Panc1 (cell line): ENCODE measurements around the gene NPL. TPM values are rescaled to one million over a fixed set of nuclear protein-coding genes. Genes with fewer than 3 reads are reported as not detected.

Experiments
- ATAC-seq: fragments of 200-7000 bp; cut with Tn5 transposase; 2 replicates; pipeline ENCODE4 v1.9.1; 2020; ENCODE audit warnings: mild to moderate bottlenecking, moderate library complexity
- BruUV-seq: library from RNA; stranded (reverse); fragments of 400-500 nt; replicated peaks from 2 replicates; lab custom pipeline; 2021; lab: Mats Ljungman, UMichigan
- CTCF ChIA-PET: fragments of 300-600 bp; sonication (Branson Sonifier 250); formaldehyde crosslinking; loops from one replicate; lab custom pipeline; 2022; ENCODE audit warnings: antibody characterized with exemption; lab: Charles Lee
- POLR2A ChIA-PET: fragments of 300-600 bp; sonication (Branson Sonifier 250); formaldehyde crosslinking; loops from one replicate; lab custom pipeline; 2022; ENCODE audit warnings: antibody characterized with exemption; lab: Charles Lee
- DNase-seq: peaks from one replicate; pipeline ENCODE4 v3.0.0-alpha.2; 2010; ENCODE audit warnings: low read depth, low spot score
- H3K27ac ChIP-seq: 2 replicates; pipeline ENCODE4 v1.5.1; 2011; ENCODE audit warnings: mild to moderate bottlenecking, low read length, inconsistent platforms
- H3K27me3 ChIP-seq: fragments of 200-500 bp; sonication (Bioruptor generic); 2 replicates; pipeline ENCODE4 v1.6.0; 2014; ENCODE audit warnings: low read length, inconsistent platforms; ENCODE audit not compliant: control insufficient read depth, insufficient read depth
- H3K36me3 ChIP-seq: fragments of 200-500 bp; sonication (Bioruptor generic); 2 replicates; pipeline ENCODE4 v1.5.1; 2014; ENCODE audit warnings: inconsistent platforms, mild to moderate bottlenecking, low read length, moderate library complexity; ENCODE audit not compliant: control insufficient read depth, insufficient read depth
- H3K4me1 ChIP-seq: 2 replicates; pipeline ENCODE4 v1.5.1; 2011; ENCODE audit warnings: inconsistent platforms, mild to moderate bottlenecking, low read length, moderate library complexity; ENCODE audit not compliant: control insufficient read depth, insufficient read depth
- H3K4me3 ChIP-seq, 2 experiments: 2 replicates each; pipeline ENCODE4 v1.5.1; 2011 to 2012; ENCODE audit warnings: low read depth in 2 of 2, low read length in 2 of 2, mild to moderate bottlenecking in 2 of 2, inconsistent platforms in 1 of 2, moderate library complexity in 1 of 2
- H3K9me3 ChIP-seq: fragments of 200-500 bp; sonication (Bioruptor generic); 2 replicates; pipeline ENCODE4 v1.5.1; 2014; ENCODE audit warnings: low read depth, mild to moderate bottlenecking, inconsistent platforms, low read length, moderate library complexity; ENCODE audit not compliant: control insufficient read depth, insufficient read depth
- POLR2AphosphoS5 ChIP-seq: IDR thresholded peaks from 2 replicates; pipeline ENCODE4 v1.6.1; 2012; ENCODE audit warnings: mild to moderate bottlenecking, low read depth, low read length, moderate library complexity
- SIN3A ChIP-seq: IDR thresholded peaks from 2 replicates; pipeline ENCODE4 v1.6.1; 2012; ENCODE audit warnings: low read depth, mild to moderate bottlenecking, low read length, moderate library complexity, borderline replicate concordance; ENCODE audit not compliant: insufficient read depth
- TCF7L2 ChIP-seq: IDR thresholded peaks from 2 replicates; pipeline ENCODE4 v1.6.1; 2011; ENCODE audit warnings: mild to moderate bottlenecking, low read depth, low read length, inconsistent platforms
- in situ Hi-C: cut with HindIII; loops from 2 replicates; pipeline ENCODE4 v1.10.0; 2016; ENCODE audit warnings: low sequenced_read_pairs, low pct_unique_long_range_greater_than_20kb
- intact Hi-C: fragments of 100-400 bp; cut with micrococcal nuclease; formaldehyde crosslinking; loops from one replicate; pipeline ENCODE4 v1.10.0; 2022; ENCODE audit not compliant: unreplicated experiment
- total RNA-seq: library from RNA; stranded (reverse); gene quantifications from one replicate; pipeline ENCODE4 v1.2.1, GENCODE V29; 2021; ENCODE audit not compliant: unreplicated experiment
- TF ChIP-seq, protein P1 (sequence below), 2 experiments: IDR thresholded peaks; 2 replicates each; pipeline ENCODE4 v1.6.1; 2011 to 2012; ENCODE audit warnings: low read depth in 2 of 2, control low read depth in 1 of 2, low read length in 1 of 2, mild to moderate bottlenecking in 1 of 2, moderate library complexity in 1 of 2; ENCODE audit not compliant: insufficient read depth in 1 of 2
- TF ChIP-seq, protein P2 (sequence below): fragments of 450-650 bp; IDR thresholded peaks from 2 replicates; pipeline ENCODE4 v1.5.1; 2017; ENCODE audit warnings: mild to moderate bottlenecking

Gene NPL
- total RNA-seq, 1 experiment from 2014 or later = 0.90 TPM

DNA sequence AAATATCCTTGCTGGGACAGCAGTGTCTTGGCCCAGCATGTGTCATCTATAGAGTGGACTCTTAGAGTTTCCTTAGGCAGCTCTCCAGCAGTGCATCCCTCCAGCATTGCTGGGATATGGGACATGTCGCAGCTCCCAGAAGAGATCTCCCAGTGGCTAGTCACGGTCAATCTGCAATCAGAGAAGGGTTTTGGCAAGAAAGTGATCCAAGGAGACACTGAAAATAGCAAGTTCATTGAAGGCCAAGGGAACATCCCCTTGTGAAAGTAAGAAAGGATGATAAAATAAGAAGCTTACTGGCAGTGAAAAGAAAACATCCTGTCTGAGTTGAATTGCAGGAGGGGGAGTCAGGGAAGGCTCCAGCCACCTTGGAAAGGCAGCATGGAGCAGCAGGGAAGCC, 19.3 kb upstream of the NPL start:
- Histone ChIP-seq H3K4me3 (no peak overlapping the region), H3K27me3 (no peaks in the 10 kb centered on the region), H3K27ac (no peak overlapping the region), H3K36me3 (no peaks in the 10 kb centered on the region), H3K4me1 (no peaks in the 10 kb centered on the region), H3K9me3 (no peaks in the 10 kb centered on the region)
- no peak for TF ChIP-seq SIN3A
- no TSS peak for BruUV-seq
- in situ Hi-C loops = no loop called here
- ATAC-seq (no peak), DNase-seq (no peak)
- intact Hi-C loops = no loop called here
- POLR2A ChIA-PET = no interaction called here
- CTCF ChIA-PET = no interaction called here

DNA sequence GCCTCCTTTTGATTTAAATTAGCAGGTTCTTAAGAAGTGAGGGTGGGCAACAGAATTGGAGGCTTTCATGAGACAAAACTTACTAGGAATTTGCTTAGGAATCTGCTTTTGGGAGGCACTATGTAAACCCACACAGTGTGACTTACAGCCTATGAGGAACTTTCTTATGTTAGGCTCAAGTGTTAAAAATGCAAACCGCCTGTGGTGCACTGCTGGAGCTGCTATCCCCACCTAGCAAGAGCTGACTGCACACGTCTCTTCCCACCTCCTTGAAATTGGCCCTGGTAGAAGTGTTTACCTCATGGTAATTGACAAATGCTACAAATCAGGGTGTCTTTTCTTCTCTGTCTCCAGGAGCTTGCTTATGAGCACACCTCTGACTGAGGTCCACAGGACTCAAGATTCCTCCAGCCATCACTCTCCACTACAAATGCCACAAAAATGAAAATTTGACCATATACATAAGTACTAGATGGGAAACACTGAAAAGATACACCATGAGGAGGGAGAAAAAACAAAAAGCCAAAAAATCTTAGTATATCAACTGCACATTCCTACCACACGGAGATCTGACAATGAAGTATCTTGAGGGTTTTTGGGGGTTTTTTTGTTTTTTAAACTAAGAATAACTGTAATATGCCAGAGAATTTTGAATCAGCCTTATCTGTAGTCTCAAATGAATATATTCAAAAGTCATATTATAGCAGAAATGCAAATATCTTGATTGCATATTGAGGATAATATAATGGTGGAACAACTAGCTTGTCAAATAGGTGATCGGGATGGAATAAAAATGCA, 18.2 kb upstream of the NPL start:
- in situ Hi-C loops = no loop called here
- Histone ChIP-seq H3K4me3 (no peak overlapping the region), H3K36me3 (no peaks in the 10 kb centered on the region), H3K9me3 (no peaks in the 10 kb centered on the region), H3K4me1 (no peaks in the 10 kb centered on the region), H3K27ac (no peak overlapping the region), H3K27me3 (peaks cover 4% of the 10 kb centered on the region; the same call in 1 of the 2 replicates)
- DNase-seq = no peak
- CTCF ChIA-PET = no interaction called here
- TF ChIP-seq, protein P1, sequence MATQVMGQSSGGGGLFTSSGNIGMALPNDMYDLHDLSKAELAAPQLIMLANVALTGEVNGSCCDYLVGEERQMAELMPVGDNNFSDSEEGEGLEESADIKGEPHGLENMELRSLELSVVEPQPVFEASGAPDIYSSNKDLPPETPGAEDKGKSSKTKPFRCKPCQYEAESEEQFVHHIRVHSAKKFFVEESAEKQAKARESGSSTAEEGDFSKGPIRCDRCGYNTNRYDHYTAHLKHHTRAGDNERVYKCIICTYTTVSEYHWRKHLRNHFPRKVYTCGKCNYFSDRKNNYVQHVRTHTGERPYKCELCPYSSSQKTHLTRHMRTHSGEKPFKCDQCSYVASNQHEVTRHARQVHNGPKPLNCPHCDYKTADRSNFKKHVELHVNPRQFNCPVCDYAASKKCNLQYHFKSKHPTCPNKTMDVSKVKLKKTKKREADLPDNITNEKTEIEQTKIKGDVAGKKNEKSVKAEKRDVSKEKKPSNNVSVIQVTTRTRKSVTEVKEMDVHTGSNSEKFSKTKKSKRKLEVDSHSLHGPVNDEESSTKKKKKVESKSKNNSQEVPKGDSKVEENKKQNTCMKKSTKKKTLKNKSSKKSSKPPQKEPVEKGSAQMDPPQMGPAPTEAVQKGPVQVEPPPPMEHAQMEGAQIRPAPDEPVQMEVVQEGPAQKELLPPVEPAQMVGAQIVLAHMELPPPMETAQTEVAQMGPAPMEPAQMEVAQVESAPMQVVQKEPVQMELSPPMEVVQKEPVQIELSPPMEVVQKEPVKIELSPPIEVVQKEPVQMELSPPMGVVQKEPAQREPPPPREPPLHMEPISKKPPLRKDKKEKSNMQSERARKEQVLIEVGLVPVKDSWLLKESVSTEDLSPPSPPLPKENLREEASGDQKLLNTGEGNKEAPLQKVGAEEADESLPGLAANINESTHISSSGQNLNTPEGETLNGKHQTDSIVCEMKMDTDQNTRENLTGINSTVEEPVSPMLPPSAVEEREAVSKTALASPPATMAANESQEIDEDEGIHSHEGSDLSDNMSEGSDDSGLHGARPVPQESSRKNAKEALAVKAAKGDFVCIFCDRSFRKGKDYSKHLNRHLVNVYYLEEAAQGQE (IDR thresholded peaks at IDR 0.05; ENCODE audit: insufficient read depth in 1 of 2, low read depth in 2 of 2, low read length in 1 of 2) = no peak
- TF ChIP-seq, protein P2, sequence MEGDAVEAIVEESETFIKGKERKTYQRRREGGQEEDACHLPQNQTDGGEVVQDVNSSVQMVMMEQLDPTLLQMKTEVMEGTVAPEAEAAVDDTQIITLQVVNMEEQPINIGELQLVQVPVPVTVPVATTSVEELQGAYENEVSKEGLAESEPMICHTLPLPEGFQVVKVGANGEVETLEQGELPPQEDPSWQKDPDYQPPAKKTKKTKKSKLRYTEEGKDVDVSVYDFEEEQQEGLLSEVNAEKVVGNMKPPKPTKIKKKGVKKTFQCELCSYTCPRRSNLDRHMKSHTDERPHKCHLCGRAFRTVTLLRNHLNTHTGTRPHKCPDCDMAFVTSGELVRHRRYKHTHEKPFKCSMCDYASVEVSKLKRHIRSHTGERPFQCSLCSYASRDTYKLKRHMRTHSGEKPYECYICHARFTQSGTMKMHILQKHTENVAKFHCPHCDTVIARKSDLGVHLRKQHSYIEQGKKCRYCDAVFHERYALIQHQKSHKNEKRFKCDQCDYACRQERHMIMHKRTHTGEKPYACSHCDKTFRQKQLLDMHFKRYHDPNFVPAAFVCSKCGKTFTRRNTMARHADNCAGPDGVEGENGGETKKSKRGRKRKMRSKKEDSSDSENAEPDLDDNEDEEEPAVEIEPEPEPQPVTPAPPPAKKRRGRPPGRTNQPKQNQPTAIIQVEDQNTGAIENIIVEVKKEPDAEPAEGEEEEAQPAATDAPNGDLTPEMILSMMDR = 0 out of 2 replicates have a peak, but pooled peaks have one; percentile 6
- TF ChIP-seq TCF7L2 = no peak
- POLR2A ChIA-PET = no interaction called here
- BruUV-seq = no TSS peak
- ATAC-seq = no peak
- intact Hi-C loops = no loop called here

DNA sequence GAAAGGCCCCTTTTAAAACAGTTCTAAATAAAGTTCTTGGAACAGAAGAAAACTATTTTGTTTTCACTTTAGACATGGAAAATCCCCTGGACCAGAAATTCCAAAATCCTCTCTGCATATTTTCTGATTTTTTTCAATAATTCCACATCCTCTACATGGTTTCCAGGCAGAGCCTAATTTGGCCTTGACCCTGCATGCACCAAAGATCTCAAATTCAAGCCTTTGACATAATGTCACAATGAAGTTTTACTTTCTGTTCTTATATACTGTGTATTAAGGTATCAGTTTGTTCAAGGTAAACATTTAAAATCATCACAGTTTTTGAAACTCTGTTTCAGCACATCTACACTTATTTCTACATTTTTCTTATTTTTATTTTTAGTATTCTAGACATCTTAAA, 12.2 kb upstream of the NPL start:
- no peak for TF ChIP-seq TCF7L2
- TF ChIP-seq, protein P2 = no peak
- TF ChIP-seq, protein P1 (IDR thresholded peaks at IDR 0.05; ENCODE audit: insufficient read depth in 1 of 2, low read depth in 2 of 2, low read length in 1 of 2) = no peak
- TF ChIP-seq SIN3A = no peak
- TF ChIP-seq POLR2AphosphoS5 = no peak
- in situ Hi-C loops = no loop called here
- ChIA-PET POLR2A (no interaction called here), CTCF (no interaction called here)
- no peaks in the 10 kb centered on the region for H3K4me1 ChIP-seq
- H3K4me3 ChIP-seq = no peak overlapping the region
- no TSS peak for BruUV-seq
- intact Hi-C loops = no loop called here
- DNase-seq = no peak
- peaks cover 7% of the 10 kb centered on the region for H3K27me3 ChIP-seq
- H3K27ac ChIP-seq = no peak overlapping the region
- no peaks in the 10 kb centered on the region for H3K36me3 ChIP-seq
- ATAC-seq = no peak
- no peaks in the 10 kb centered on the region for H3K9me3 ChIP-seq
